ENCODE results near the gene ZNF678.
"Not testable (repeated sequence)": the region's sequence is repeated elsewhere in the genome, so short reads cannot be mapped to it uniquely, and the experiment has no call there.

Gene ZNF678

GRCh38 chr1:227574926-227575325 is 11.6 kb downstream of the ZNF678 start:
- DNase-seq (ENCODE audit: low read depth) = no peak
- H3K4me3 ChIP-seq (ENCODE audit: control insufficient read depth, low read depth, low read length) = no peak overlapping the region
- no peak for TF ChIP-seq CTCF (IDR thresholded peaks at IDR 0.05; ENCODE audit: control insufficient read depth, insufficient read depth, low read depth, low read length, missing control alignments)

- H3K4me3 ChIP-seq (ENCODE audit: control insufficient read depth, low read depth, low read length) = no peak overlapping the region
- no peak for DNase-seq (ENCODE audit: low read depth)
- no peak for TF ChIP-seq CTCF (IDR thresholded peaks at IDR 0.05; ENCODE audit: control insufficient read depth, insufficient read depth, low read depth, low read length, missing control alignments)
Observed at GRCh38 chr1:227576189-227576588, 12.8 kb downstream of the ZNF678 start.

- no peak for TF ChIP-seq CTCF (IDR thresholded peaks at IDR 0.05; ENCODE audit: control insufficient read depth, insufficient read depth, low read depth, low read length, missing control alignments)
- H3K4me3 ChIP-seq (ENCODE audit: control insufficient read depth, low read depth, low read length) = no peak overlapping the region
- DNase-seq (ENCODE audit: low read depth) = no peak
Observed at GRCh38 chr1:227577500-227577899, 14.1 kb downstream of the ZNF678 start.

GRCh38 chr1:227583354-227583753 is 20.0 kb downstream of the ZNF678 start:
- no peak for TF ChIP-seq CTCF (IDR thresholded peaks at IDR 0.05; ENCODE audit: control insufficient read depth, insufficient read depth, low read depth, low read length, missing control alignments)
- no peak for DNase-seq (ENCODE audit: low read depth)
- no peak overlapping the region for H3K4me3 ChIP-seq (ENCODE audit: control insufficient read depth, low read depth, low read length)

GRCh38 chr1:227586733-227587132 is 23.4 kb downstream of the ZNF678 start:
- H3K4me3 ChIP-seq (ENCODE audit: control insufficient read depth, low read depth, low read length) = no peak overlapping the region
- TF ChIP-seq CTCF (IDR thresholded peaks at IDR 0.05; ENCODE audit: control insufficient read depth, insufficient read depth, low read depth, low read length, missing control alignments) = no peak
- DNase-seq (ENCODE audit: low read depth) = no peak

- no peak for DNase-seq (ENCODE audit: low read depth)
- no peak for TF ChIP-seq CTCF (IDR thresholded peaks at IDR 0.05; ENCODE audit: control insufficient read depth, insufficient read depth, low read depth, low read length, missing control alignments)
- no peak overlapping the region for H3K4me3 ChIP-seq (ENCODE audit: control insufficient read depth, low read depth, low read length)
Observed at GRCh38 chr1:227587968-227588367, 24.6 kb downstream of the ZNF678 start.

- not testable (repeated sequence) for H3K4me3 ChIP-seq (ENCODE audit: control insufficient read depth, low read depth, low read length); DNase-seq (ENCODE audit: low read depth)
Observed at GRCh38 chr1:227588769-227589168, 25.4 kb downstream of the ZNF678 start.

- not testable (repeated sequence) for DNase-seq (ENCODE audit: low read depth); H3K4me3 ChIP-seq (ENCODE audit: control insufficient read depth, low read depth, low read length)
Observed at GRCh38 chr1:227589777-227590176, 26.4 kb downstream of the ZNF678 start.

- not testable (repeated sequence) for H3K4me3 ChIP-seq (ENCODE audit: control insufficient read depth, low read depth, low read length)
Observed at GRCh38 chr1:227596222-227596621, 32.9 kb downstream of the ZNF678 start.

More at GRCh38 chr1:227596222-227596621, 32.9 kb downstream of the ZNF678 start:
- DNase-seq (ENCODE audit: low read depth) = not testable (repeated sequence)
